ENCODE measurements around the gene MAPK10. TPM values are rescaled to one million over a fixed set of nuclear protein-coding genes. Genes with fewer than 3 reads are reported as not detected.

MAPK10 gene
- total RNA-seq, 1 donor from 2014 or later, result 2.0 TPM

- DNase-seq (ENCODE audit: low spot score), result no peak
- Mint-ChIP-seq H3K27me3 (ENCODE audit: unreplicated experiment) (no peaks in the 10 kb centered on the region), H3K27ac (ENCODE audit: unreplicated experiment) (no peak overlapping the region), H3K9me3 (ENCODE audit: unreplicated experiment) (no peaks in the 10 kb centered on the region), H3K4me1 (ENCODE audit: unreplicated experiment) (no peaks in the 10 kb centered on the region), H3K36me3 (ENCODE audit: low read depth, unreplicated experiment) (no peaks in the 10 kb centered on the region), H3K4me3 (ENCODE audit: unreplicated experiment) (no peak overlapping the region)
- TF ChIP-seq, protein P1, sequence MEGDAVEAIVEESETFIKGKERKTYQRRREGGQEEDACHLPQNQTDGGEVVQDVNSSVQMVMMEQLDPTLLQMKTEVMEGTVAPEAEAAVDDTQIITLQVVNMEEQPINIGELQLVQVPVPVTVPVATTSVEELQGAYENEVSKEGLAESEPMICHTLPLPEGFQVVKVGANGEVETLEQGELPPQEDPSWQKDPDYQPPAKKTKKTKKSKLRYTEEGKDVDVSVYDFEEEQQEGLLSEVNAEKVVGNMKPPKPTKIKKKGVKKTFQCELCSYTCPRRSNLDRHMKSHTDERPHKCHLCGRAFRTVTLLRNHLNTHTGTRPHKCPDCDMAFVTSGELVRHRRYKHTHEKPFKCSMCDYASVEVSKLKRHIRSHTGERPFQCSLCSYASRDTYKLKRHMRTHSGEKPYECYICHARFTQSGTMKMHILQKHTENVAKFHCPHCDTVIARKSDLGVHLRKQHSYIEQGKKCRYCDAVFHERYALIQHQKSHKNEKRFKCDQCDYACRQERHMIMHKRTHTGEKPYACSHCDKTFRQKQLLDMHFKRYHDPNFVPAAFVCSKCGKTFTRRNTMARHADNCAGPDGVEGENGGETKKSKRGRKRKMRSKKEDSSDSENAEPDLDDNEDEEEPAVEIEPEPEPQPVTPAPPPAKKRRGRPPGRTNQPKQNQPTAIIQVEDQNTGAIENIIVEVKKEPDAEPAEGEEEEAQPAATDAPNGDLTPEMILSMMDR (IDR thresholded peaks at IDR 0.05; ENCODE audit: unreplicated experiment), result no peak
These were observed 199.4 kb downstream of the MAPK10 start for GRCh38 chr4:86160426-86160825.

GRCh38 chr4:86159216-86159615 is 200.6 kb downstream of the MAPK10 start:
- no peak overlapping the region for H3K4me3 Mint-ChIP-seq (ENCODE audit: unreplicated experiment)
- H3K27me3 Mint-ChIP-seq (ENCODE audit: unreplicated experiment), result no peaks in the 10 kb centered on the region
- DNase-seq (ENCODE audit: low spot score), result no peak
- no peak overlapping the region for H3K27ac Mint-ChIP-seq (ENCODE audit: unreplicated experiment)
- no peaks in the 10 kb centered on the region for H3K9me3 Mint-ChIP-seq (ENCODE audit: unreplicated experiment)
- no peaks in the 10 kb centered on the region for H3K4me1 Mint-ChIP-seq (ENCODE audit: unreplicated experiment)
- TF ChIP-seq, protein P1 (IDR thresholded peaks at IDR 0.05; ENCODE audit: unreplicated experiment), result no peak
- H3K36me3 Mint-ChIP-seq (ENCODE audit: low read depth, unreplicated experiment), result no peaks in the 10 kb centered on the region

- H3K36me3 Mint-ChIP-seq (ENCODE audit: low read depth, unreplicated experiment), result no peaks in the 10 kb centered on the region
- H3K9me3 Mint-ChIP-seq (ENCODE audit: unreplicated experiment), result no peaks in the 10 kb centered on the region
- no peak overlapping the region for H3K27ac Mint-ChIP-seq (ENCODE audit: unreplicated experiment)
- H3K27me3 Mint-ChIP-seq (ENCODE audit: unreplicated experiment), result no peaks in the 10 kb centered on the region
- no peaks in the 10 kb centered on the region for H3K4me1 Mint-ChIP-seq (ENCODE audit: unreplicated experiment)
- H3K4me3 Mint-ChIP-seq (ENCODE audit: unreplicated experiment), result no peak overlapping the region
- DNase-seq (ENCODE audit: low spot score), result no peak
- TF ChIP-seq, protein P1 (IDR thresholded peaks at IDR 0.05; ENCODE audit: unreplicated experiment), result no peak
These were observed 203.3 kb downstream of the MAPK10 start for GRCh38 chr4:86156531-86156930.

DNA sequence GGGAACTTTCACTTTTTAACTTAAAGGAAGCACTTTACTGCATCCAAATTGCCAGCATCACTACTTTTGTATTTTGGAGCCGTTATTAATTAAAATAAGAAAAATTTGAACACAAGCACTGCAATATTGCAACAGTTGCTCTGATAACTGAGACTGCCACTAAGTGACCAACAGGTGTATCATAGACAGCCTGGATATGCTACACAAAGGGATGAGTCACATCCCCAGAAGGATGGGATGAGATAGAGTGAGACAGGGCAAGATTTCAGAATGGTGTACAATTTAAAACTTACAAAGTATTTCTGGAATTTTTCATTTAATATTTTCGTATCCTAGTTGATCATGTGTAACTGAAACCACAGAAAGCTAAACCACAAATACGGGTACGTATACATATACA is 204.1 kb downstream of the MAPK10 start:
- Mint-ChIP-seq H3K27ac (ENCODE audit: unreplicated experiment) (no peak overlapping the region), H3K27me3 (ENCODE audit: unreplicated experiment) (no peaks in the 10 kb centered on the region), H3K9me3 (ENCODE audit: unreplicated experiment) (no peaks in the 10 kb centered on the region), H3K36me3 (ENCODE audit: low read depth, unreplicated experiment) (no peaks in the 10 kb centered on the region), H3K4me1 (ENCODE audit: unreplicated experiment) (no peaks in the 10 kb centered on the region), H3K4me3 (ENCODE audit: unreplicated experiment) (no peak overlapping the region)
- TF ChIP-seq, protein P1 (IDR thresholded peaks at IDR 0.05; ENCODE audit: unreplicated experiment), result no peak
- DNase-seq (ENCODE audit: low spot score), result no peak

DNA sequence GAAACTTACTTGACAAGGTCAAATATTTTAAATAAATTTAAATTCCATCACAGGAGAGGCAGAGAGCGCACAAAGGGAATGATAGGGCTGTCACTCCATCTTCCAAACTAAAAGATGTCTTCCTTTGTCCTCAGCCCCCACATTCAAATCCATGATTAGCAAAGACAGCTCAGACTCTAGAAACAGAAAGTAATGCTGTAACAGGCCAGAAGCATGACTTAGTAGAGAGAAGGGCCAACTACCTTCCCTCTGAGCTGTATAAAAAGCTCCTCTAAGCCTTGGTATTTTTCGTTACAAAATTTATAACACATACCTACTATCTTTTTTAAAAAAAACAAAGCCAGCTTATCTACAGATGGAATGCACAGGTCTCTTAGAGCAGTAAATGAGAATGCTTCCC is 207.4 kb downstream of the MAPK10 start:
- Mint-ChIP-seq H3K27me3 (ENCODE audit: unreplicated experiment) (no peaks in the 10 kb centered on the region), H3K27ac (ENCODE audit: unreplicated experiment) (no peak overlapping the region), H3K36me3 (ENCODE audit: low read depth, unreplicated experiment) (no peaks in the 10 kb centered on the region), H3K4me1 (ENCODE audit: unreplicated experiment) (no peaks in the 10 kb centered on the region), H3K4me3 (ENCODE audit: unreplicated experiment) (no peak overlapping the region), H3K9me3 (ENCODE audit: unreplicated experiment) (no peaks in the 10 kb centered on the region)
- TF ChIP-seq, protein P1 (IDR thresholded peaks at IDR 0.05; ENCODE audit: unreplicated experiment), result no peak
- no peak for DNase-seq (ENCODE audit: low spot score)
